HG02885 (cell line): ENCODE measurements around the gene GDF3.
"Not testable (repeated sequence)": the region's sequence is repeated elsewhere in the genome, so short reads cannot be mapped to it uniquely, and the experiment has no call there.

Experiments used
- ATAC-seq: cut with Tn5 transposase; IDR thresholded peaks from one replicate; pipeline ENCODE4 v1.9.1; 2021; ENCODE audit warnings: mild to moderate bottlenecking; ENCODE audit not compliant: unreplicated experiment, poor library complexity

The GDF3 gene

DNA sequence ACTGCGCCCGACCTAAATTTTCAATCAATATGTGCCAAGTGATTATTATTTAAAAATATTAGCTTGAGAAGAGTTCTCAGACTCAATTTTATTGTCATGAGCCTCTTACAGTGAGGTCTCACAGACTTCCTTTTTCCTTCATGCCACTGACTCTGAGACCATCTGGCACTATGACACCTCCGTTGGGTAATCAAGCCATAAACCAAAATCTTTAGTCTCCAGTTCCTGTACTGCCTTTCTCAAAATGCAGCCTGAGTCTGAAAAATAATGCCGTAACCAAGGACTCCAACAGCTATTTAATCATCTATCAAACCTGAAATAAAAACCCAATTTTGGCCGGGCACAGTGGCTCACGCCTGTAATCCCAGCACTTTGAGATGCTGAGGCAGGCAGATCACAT, 20.1 kb downstream of the GDF3 start:
- not testable (repeated sequence) for ATAC-seq

DNA sequence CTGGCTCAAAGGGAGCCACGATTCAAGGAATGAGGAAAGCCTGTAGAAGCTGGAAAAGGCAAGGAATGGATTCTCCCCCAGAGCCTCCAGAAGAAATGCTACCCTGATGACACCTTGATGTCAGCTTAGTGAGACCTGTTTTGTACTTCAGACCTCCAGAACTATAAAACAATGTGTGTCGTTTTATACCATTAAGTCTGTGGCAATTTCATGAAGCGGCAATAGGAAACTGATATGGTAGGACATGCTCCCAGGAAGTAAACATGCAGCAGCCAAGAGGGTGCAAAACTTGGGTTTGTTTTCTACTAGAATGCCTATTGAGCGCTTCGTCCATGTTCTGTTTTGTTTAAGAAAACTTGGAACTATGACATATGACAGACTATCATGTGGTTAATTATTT, 27.4 kb downstream of the GDF3 start:
- no peak for ATAC-seq

DNA sequence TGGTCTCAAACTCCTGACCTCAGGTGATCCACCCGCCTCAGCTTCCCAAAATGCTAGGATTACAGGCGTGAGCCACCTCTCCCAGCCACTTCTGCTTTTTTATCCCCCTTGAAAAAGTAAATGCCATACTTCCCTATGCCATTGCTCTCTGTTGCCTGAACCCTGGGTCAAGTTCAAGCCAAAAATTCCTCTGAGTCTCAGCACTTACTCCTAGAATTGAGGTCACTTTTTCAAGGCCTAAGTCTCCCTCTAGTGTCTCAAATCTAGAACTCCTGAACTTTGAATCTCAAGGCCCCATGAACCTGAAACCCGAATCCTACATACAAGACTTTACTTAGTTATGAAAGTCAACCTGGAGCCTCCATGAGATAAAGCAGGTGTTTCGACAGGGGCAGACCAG, 28.4 kb downstream of the GDF3 start:
- ATAC-seq = no peak

DNA sequence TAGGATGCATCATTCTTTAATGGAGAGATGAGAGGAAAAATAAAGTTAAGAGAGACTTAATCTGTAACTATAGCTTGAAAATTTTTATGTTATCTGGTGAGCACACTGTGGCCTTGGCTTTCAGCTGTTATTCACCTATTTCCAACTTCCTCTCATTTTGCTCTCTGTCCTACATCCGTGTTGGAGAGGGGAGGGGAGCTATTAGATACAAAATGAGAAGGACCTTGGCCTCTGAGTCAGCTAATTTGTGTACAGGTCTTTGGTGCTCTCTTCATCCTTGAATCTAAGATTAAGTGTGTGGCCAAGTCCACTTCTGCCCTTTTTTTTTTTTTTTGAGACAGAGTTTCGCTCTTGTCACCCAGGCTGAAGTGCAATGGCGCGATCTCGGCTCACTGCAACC, 29.0 kb downstream of the GDF3 start:
- no peak for ATAC-seq

DNA sequence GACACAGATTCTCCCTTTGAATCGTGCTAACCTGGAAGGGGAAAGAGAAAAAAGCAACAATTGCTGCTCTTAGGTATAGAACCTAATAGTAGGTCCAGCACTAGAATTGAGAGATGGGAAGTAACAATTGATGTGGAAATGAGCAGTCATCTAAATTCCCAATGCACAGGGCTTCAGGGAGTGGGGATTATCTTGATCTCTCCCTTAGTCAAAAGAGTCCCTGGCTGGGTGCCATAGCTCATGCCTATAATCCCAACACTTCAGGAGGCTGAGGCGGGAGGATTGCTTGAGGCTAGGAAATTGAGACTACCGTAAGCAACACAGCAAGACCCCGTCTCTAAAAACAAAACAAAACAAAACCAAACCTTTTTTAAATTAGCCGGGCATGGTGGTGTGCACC, 33.8 kb downstream of the GDF3 start:
- no peak for ATAC-seq

DNA sequence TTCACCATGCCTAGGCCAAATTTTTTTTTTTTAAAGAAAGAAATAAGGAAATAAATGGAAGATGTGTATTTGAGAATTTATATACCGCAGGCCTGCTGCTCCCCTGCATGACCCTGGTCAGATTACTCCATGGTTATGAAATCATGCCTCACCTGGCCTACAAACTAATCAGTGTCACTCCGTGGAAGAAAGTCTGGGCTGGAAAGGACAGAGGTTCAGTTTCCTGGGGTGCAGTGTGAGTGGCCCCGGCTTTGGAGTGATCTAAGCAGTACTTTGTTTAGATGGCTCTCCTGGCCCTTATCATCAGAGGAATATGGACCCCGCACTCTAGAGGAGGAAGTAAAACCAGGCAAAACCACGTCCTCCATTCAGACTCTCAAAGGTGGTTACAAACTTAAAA, 39.5 kb downstream of the GDF3 start:
- no peak for ATAC-seq

DNA sequence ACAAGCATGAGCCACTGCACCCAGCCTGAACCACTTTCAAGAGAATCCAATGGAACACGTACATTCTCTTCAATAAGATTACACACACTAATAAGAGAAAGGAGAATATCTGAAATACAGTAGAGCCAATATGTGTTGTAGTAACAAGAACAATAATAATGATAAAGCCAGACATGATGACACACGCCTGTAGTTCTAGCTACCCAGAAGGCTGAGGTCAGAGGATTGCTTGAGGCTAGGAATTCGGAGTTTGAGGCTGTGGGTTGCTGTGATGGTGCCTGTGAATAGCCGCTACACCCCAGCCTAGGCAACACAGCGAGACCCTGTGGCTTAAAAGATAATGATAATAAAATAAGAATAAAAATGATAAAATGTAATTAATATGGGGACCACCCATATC, 45.5 kb downstream of the GDF3 start:
- no peak for ATAC-seq

DNA sequence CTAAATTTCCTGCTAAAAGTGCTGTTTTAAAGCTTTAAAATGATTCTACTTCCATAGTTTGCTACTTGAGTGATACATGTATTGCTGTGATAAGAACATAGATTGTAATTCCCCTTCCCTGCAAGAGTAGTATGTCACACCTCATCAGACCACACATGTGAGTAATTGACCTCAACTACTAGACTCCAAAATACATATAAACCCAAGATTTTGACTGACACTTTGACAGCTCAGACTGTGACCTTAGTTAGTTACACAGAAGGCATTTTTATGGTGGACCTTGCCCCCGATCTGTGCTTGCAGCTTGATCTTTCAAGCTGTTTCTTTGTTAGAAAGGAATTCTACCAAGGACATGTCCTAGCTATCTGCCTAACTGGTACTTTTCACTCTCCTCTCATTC, 48.5 kb downstream of the GDF3 start:
- ATAC-seq = no peak

DNA sequence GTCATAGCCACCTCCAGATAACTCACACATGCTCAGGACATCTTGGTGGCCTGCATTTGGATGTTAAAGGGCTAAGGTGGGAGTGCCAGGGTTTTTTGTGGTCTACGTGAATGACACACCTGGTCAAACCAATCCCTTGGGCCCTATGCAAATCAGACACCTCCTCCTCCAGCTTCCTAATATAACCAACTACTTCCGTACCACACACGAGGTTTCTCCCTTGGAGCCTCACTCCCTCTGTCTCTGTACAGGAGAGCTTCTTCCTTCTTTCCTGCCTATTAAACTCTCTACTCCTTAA, 49.4 kb downstream of the GDF3 start:
- ATAC-seq = no peak

DNA sequence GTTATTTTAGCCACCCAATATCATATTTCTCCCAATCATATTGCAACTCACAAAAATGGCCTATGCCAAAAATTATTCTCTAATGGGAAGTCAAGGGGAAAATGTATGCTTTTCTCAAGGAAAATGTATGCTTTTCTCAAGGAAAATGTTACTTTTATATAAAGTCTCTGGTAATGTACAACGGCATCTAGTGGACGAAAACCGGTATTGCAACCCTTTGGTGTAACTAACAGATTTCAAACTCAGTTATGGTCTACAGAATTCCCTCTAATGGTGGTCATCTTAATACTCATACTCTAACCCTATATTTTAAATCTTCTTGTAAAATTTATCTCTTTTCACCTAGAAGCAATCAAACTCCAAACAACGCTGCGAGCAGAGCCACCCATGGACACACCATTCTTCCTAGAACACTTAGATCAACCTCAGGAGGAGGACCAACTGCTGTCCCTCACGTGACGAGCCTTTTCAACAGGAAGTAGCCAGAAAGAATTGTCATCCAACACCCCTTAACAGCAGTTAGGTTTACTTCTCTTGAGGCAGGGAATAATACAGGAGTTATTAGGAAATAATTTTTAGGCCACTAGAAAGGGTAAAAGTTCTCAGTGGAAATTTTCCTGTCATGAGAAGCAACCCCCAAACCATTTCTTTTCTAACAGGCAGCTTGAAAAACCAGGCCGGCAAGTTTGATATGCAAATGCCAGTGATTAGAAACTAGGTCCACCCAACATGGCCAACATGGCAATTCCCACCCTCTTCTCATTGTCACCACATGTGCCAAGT, 50.0 kb downstream of the GDF3 start:
- no peak for ATAC-seq

DNA sequence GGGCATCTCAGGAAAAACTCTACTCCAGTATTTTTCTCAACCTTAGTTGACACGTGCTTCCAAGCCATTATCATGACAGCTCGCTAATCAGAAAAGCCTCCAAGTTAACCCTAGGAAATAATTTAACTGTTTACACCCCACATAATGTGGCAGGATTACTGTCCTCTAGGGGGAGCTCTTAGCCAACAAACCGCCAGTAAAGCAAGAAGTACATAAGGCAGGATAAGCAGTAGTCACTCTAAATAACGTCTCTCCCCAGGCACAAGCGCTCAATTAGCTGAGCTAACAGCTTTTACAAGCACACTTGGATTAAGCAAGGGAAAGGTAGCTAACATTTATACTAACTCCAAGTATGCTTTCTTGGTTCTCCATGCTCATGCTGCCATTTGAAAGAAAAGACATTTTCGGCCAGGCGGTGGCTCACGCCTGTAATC, 52.7 kb downstream of the GDF3 start:
- no peak for ATAC-seq

DNA sequence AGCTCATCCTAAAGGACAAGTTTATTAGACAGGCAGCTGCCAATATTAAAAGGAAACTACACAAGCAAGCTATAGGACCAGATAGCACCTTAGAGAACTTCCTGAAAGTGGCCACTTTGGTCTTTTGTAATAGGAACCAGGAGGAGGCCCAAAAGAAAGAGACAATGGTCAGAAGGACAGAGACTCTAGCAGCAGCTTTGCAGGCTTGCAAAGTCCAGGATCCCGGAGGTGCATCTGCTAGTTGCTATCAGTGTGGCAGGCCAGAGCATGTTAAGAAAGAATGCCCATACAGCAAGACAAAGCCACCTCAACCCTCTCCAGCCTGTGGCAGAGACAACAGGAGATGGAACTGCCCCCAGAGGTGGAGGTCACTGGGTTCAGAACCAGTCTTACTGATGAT, 53.3 kb downstream of the GDF3 start:
- no peak for ATAC-seq

DNA sequence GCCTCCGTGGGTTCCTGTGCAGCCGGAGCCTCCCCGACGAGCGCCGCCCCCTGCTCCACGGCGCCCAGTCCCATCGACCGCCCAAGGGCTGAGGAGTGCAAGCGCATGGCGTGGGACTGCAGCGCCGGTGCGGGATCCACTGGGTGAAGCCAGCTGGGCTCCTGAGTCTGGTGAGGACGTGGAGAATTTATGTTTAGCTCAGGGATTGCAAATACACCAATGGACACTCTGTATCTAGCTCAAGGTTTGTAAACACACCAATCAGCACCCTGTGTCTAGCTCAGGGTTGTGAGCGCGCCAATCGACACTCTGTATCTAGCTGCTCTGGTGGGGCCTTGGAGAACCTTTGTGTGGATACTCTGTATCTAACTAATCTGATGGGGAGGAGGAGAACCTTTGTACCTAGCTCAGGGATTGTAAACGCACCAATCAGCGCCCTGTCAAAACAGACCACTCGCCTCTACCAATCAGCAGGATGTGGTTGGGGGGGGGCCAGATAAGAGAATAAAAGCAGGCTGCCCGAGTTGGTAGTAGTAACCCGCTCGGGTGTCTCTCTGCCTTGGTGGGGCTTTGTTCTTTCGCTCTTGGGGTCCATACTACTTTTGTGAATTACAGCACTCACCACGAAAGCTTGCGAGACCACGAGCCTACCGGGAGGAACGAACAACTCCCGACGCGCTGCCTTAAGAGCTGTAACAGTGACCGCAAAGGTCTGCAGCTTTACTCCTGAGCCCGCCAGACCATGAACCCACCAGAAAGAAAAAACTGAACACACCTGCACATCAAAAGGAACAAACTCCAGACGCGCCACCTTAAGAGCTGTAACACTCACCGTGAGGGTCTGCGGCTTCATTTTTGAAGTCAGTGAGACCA, 55.2 kb downstream of the GDF3 start:
- ATAC-seq = not testable (repeated sequence)
